ENCODE data around the gene CMC2.

The CMC2 gene

GRCh38 chr16:81006813-81007695 is at the start of gene CMC2, which contains the start of gene CENPN:
Gene CMC2, minus strand, starts transcription at chr16:81006885. Its CDS starts 9,491 bp downstream, at chr16:80997394.
Gene CENPN, plus strand, starts transcription at chr16:81007214. Its CDS starts 4,726 bp downstream, at chr16:81011940.
- DNase-seq: peak; percentile 100

GRCh38 chr16:81053761-81054160 is 47.1 kb upstream of the CMC2 start:
- DNase-seq: no peak

GRCh38 chr16:81042821-81043220 is 36.1 kb upstream of the CMC2 start:
- no peak for DNase-seq

GRCh38 chr16:81041696-81042095 is 35.0 kb upstream of the CMC2 start:
- no peak for DNase-seq

GRCh38 chr16:81040842-81041241 is 34.2 kb upstream of the CMC2 start:
- DNase-seq: no peak

GRCh38 chr16:81040131-81040530 is 33.4 kb upstream of the CMC2 start:
- DNase-seq: no peak

GRCh38 chr16:81036751-81037350 is 30.2 kb upstream of the CMC2 start:
- DNase-seq: no peak

- peak; percentile 69 for DNase-seq
Observed at GRCh38 chr16:81035975-81036750, 29.5 kb upstream of the CMC2 start.

- DNase-seq: peak; percentile 91
Observed at GRCh38 chr16:81035398-81035974, 28.8 kb upstream of the CMC2 start, which contains the start of gene ATMIN. Gene ATMIN, plus strand, starts transcription at chr16:81035842. Its CDS starts 29 bp downstream, at chr16:81035871.

GRCh38 chr16:81029930-81030604 is 23.4 kb upstream of the CMC2 start:
- DNase-seq: no peak

GRCh38 chr16:81026429-81026828 is 19.7 kb upstream of the CMC2 start:
- DNase-seq: no peak

- DNase-seq: no peak
Observed at GRCh38 chr16:81018496-81018895, 11.8 kb upstream of the CMC2 start.

GRCh38 chr16:81014672-81015071 is 8.0 kb upstream of the CMC2 start:
- no peak for DNase-seq

- no peak for DNase-seq
Observed at GRCh38 chr16:81012974-81013373, 6.3 kb upstream of the CMC2 start.

GRCh38 chr16:81008505-81008789 is 1.8 kb upstream of the CMC2 start:
- peak; percentile 10 for DNase-seq

- DNase-seq: no peak
Observed at GRCh38 chr16:81006211-81006812, 373 bp downstream of the CMC2 start.

GRCh38 chr16:81005610-81006161 is 999 bp downstream of the CMC2 start:
- peak; percentile 21 for DNase-seq

GRCh38 chr16:81004646-81005353 is 1.9 kb downstream of the CMC2 start:
- peak; percentile 52 for DNase-seq

GRCh38 chr16:81003610-81004460 is 2.9 kb downstream of the CMC2 start:
- no peak for DNase-seq

- no peak for DNase-seq
Observed at GRCh38 chr16:81003064-81003463, 3.6 kb downstream of the CMC2 start.
